Esophagus muscularis mucosa (tissue), 4 donors: ENCODE measurements around the gene PAQR8. TPM values are rescaled to one million over a fixed set of nuclear protein-coding genes. Genes with fewer than 3 reads are reported as not detected.

Experiments
- DNase-seq: peaks from one replicate; pipeline ENCODE4 v3.0.0-alpha.2; 2017; ENCODE audit errors: extremely low spot score
- H3K27ac ChIP-seq, 4 donors: fragments of 200-600 bp; sonication (generic); replicated peaks in 1 of 4; 1 replicate in 3 of 4; 2 replicates in 1 of 4; pipeline ENCODE4 v1.5.1; 2016 to 2019; ENCODE audit warnings: mild to moderate bottlenecking in 1 of 4
- H3K27me3 ChIP-seq, 4 donors: fragments of 200-600 bp; sonication (generic); one replicate each; pipeline versions ENCODE4 v1.5.1 to v1.6.0; 2016 to 2019
- H3K36me3 ChIP-seq, 4 donors: fragments of 200-600 bp; sonication (generic); one replicate each; pipeline ENCODE4 v1.5.1; 2016 to 2019
- H3K4me1 ChIP-seq, 4 donors: fragments of 200-600 bp; sonication (generic); one replicate each; pipeline ENCODE4 v1.5.1; 2016 to 2019
- H3K4me3 ChIP-seq, 4 donors: fragments of 200-600 bp; sonication (generic); 1 replicate in 2 of 4; 2 replicates in 2 of 4; pipeline ENCODE4 v1.5.1; 2016 to 2019; ENCODE audit warnings: mild to moderate bottlenecking in 4 of 4, moderate library complexity in 1 of 4
- H3K9me3 ChIP-seq, 4 donors: fragments of 200-600 bp; sonication (generic); 1 replicate in 3 of 4; 2 replicates in 1 of 4; pipeline ENCODE4 v1.5.1; 2016 to 2019
- CTCF ChIP-seq, 3 experiments: fragments of 200-600 bp in 2 of 3; fragments of 450-650 bp in 1 of 3; sonication (generic) in 2 of 3; IDR thresholded peaks; one replicate each; pipeline ENCODE4 v1.5.1; 2017 to 2019; ENCODE audit warnings: antibody characterized with exemption in 3 of 3, mild to moderate bottlenecking in 2 of 3, moderate library complexity in 1 of 3
- EP300 ChIP-seq: sonication (generic); formaldehyde crosslinking; IDR thresholded peaks from one replicate; pipeline ENCODE4 v1.6.1; 2017; ENCODE audit warnings: antibody characterized with exemption
- POLR2A ChIP-seq: fragments of 450-650 bp; IDR thresholded peaks from one replicate; pipeline ENCODE4 v1.6.1; 2017; ENCODE audit warnings: antibody characterized with exemption, moderate library complexity, mild to moderate bottlenecking, low read depth
- POLR2AphosphoS5 ChIP-seq, 2 donors: sonication (generic); formaldehyde crosslinking; IDR thresholded peaks; one replicate each; pipeline ENCODE4 v1.6.1; 2017; ENCODE audit warnings: antibody characterized with exemption in 2 of 2
- WGBS: methylation state at CpG from one replicate; pipeline ENCODE4 v1.1.5; 2018; 5-methylcytosine and 5-hydroxymethylcytosine counted together
- intact Hi-C: fragments of 100-400 bp; cut with DNase I; formaldehyde crosslinking; loops from one replicate; pipeline ENCODE4 v1.15.1; 2023
- total RNA-seq, 4 donors: library from RNA; depleted of rRNA; stranded (reverse); fragments of >200 nt; gene quantifications; one replicate each; pipeline versions ENCODE4 v1.1.0 to v1.2.1, GENCODE V29; 2016

PAQR8 gene
- total RNA-seq, 4 donors from 2014 or later, result 11.1 to 32.5 (median 14.2) TPM

- H3K27me3 ChIP-seq, result no peaks in the 10 kb centered on the region
- H3K27ac ChIP-seq, result no peak overlapping the region
- H3K36me3 ChIP-seq, result peaks cover 0 to 22% (median 8%) of the 10 kb centered on the region in 4 donors
- no peak for TF ChIP-seq EP300
- TF ChIP-seq CTCF (IDR thresholded peaks at IDR 0.05), result peak; percentile 73 to 93 (median 81)
- TF ChIP-seq POLR2AphosphoS5 (IDR thresholded peaks at IDR 0.05), result peak in 1 of 2 donors; percentile 26
- TF ChIP-seq POLR2A, result no peak
- no peaks in the 10 kb centered on the region for H3K9me3 ChIP-seq
- no peak overlapping the region for H3K4me3 ChIP-seq
- intact Hi-C loops, result loop anchor here (2.0 to 5.0 kb wide), 2 partner anchors 37 to 115 kb away; partner anchors contain the start of genes MCM3 and PAQR8
- WGBS, result 36% methylated on average over 3 of the region's 3 CpGs
- H3K4me1 ChIP-seq, result peaks cover 0 to 15% (median 5%) of the 10 kb centered on the region in 4 donors
- no peak for DNase-seq
Measured at GRCh38 chr6:52399511-52400312, 37.8 kb downstream of the PAQR8 start.

GRCh38 chr6:52400313-52401041 is 38.5 kb downstream of the PAQR8 start:
- H3K36me3 ChIP-seq, result peaks cover 0 to 29% (median 8%) of the 10 kb centered on the region in 4 donors
- no peak overlapping the region for H3K4me3 ChIP-seq
- TF ChIP-seq POLR2AphosphoS5 (IDR thresholded peaks at IDR 0.05) (no peak), POLR2A (no peak), CTCF (IDR thresholded peaks at IDR 0.05) (no peak), EP300 (no peak)
- intact Hi-C loops, result loop anchor here (2.0 kb wide), 1 partner anchor 116 kb away; the partner anchor contains the start of gene MCM3
- DNase-seq, result no peak
- no peaks in the 10 kb centered on the region for H3K9me3 ChIP-seq
- WGBS, result 81% methylated on average over 2 of the region's 2 CpGs
- peaks cover 0 to 15% (median 5%) of the 10 kb centered on the region in 4 donors for H3K4me1 ChIP-seq
- H3K27ac ChIP-seq, result no peak overlapping the region
- no peaks in the 10 kb centered on the region for H3K27me3 ChIP-seq

GRCh38 chr6:52403086-52403485 is 41.1 kb downstream of the PAQR8 start:
- WGBS, result 96% methylated on average over 26 of the region's 26 CpGs
- no peak for DNase-seq
- Histone ChIP-seq H3K27ac (no peak overlapping the region), H3K27me3 (no peaks in the 10 kb centered on the region), H3K9me3 (no peaks in the 10 kb centered on the region), H3K4me3 (no peak overlapping the region), H3K4me1 (peaks cover 0 to 15% (median 5%) of the 10 kb centered on the region in 4 donors), H3K36me3 (peaks cover 0 to 30% (median 8%) of the 10 kb centered on the region in 4 donors)
- intact Hi-C loops, result no loop called here
- TF ChIP-seq EP300 (no peak), POLR2AphosphoS5 (IDR thresholded peaks at IDR 0.05) (no peak), CTCF (IDR thresholded peaks at IDR 0.05) (no peak), POLR2A (no peak)

DNA sequence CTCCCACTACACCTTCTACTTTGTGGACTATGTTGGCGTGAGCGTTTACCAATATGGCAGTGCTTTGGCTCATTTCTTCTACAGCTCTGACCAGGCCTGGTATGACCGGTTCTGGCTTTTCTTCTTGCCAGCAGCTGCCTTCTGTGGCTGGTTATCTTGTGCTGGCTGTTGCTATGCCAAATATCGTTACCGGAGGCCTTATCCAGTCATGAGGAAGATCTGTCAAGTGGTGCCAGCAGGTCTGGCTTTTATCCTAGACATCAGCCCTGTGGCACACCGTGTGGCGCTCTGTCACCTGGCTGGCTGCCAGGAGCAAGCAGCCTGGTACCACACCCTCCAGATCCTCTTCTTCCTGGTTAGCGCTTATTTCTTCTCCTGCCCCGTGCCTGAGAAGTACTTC is 41.7 kb downstream of the PAQR8 start:
- peaks cover 0 to 15% (median 5%) of the 10 kb centered on the region in 4 donors for H3K4me1 ChIP-seq
- DNase-seq, result no peak
- WGBS, result 90% methylated on average over 6 of the region's 9 CpGs
- peaks cover 0 to 30% (median 8%) of the 10 kb centered on the region in 4 donors for H3K36me3 ChIP-seq
- no peaks in the 10 kb centered on the region for H3K27me3 ChIP-seq
- H3K27ac ChIP-seq, result no peak overlapping the region
- H3K9me3 ChIP-seq, result no peaks in the 10 kb centered on the region
- H3K4me3 ChIP-seq, result no peak overlapping the region
- intact Hi-C loops, result no loop called here
- TF ChIP-seq POLR2AphosphoS5 (IDR thresholded peaks at IDR 0.05), result no peak
- TF ChIP-seq POLR2A, result no peak
- no peak for TF ChIP-seq CTCF (IDR thresholded peaks at IDR 0.05)
- TF ChIP-seq EP300, result no peak
